COLO668 (cell line): Measurements from ENCODE around the gene LTB4R2.

Experiments used
- DNase-seq: peaks from one replicate; lab custom pipeline; 2025; ENCODE audit not compliant: unreplicated experiment; lab: John Stamatoyannopoulos, UW

Gene LTB4R2

DNA sequence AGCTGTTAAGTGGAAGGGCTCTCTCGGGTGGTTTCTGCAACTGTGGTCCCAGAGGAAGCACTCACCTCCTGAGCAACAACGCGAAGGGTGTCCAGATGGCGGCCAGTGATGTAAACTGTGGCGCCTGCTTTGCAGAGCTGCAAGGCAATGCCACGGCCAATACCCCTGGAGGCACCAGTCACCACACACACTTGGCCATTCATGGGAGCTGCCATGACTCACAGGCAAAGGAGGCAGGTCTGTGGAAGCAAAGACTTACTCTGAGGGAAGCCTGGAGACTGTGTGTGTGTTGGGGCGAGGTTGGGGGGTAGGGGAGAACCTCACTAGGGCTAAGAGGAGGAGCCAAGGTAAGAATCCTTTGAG, 11.1 kb upstream of the LTB4R2 start:
- peak; percentile 26 for DNase-seq

DNA sequence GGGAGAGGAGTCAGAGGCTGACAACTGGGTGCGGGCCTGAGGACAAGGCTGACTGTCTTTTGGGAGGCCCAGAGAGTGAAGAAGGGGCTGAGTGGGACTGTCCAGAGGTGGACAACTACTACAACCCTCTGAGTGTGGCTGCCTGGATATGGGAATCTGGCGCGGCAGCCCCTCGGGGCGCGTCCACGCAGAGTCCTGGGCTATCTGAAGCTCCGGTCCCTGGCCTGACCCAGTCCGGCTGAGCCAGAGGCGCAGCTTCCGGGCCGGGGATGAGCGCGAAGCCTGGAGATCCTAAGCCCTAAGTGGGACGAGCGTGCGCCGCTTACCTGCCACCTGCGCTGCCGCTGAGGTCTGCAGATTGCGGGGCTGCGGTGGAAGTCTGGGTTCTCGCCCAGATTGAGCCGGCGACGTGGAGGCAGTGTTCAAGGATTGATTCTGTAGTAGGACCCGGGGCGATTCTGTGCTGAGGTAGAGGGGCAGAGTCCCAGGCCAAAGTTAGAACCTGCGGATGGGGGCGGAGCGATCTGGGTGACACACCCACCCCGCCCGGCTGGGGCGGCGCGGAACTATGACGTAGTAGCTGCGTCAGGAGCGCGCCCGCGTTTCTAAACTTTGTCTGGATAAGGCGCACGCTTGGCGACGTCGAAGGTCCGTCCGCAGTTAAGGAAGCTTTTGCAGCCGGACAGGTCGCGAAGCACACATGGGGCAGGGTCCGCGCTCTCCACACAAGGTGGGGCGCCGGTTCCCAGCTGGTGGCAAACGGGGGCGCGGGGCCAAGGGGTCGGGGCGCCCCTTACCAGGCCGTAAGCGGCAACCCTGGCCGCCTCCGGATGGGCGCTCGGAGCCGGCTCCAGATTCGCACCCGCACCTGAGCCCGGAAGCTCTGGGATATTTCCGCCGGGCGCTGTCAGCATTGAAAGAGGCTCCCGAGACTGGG, 10.4 kb upstream of the LTB4R2 start, which contains the start of the genes DHRS1 and NOP9:
TSS of gene DHRS1 (minus strand) at position 526 of the 937 bp plus-strand sequence. CDS start 674 bp downstream, outside the sequence.
TSS of gene NOP9 (plus strand) at position 596 of the 937 bp plus-strand sequence. CDS start at position 701, 105 bp downstream.
- DNase-seq = peak; percentile 94

- DNase-seq = no peak
Observed at GRCh38 chr14:24300326-24300980, 9.5 kb upstream of the LTB4R2 start.

- DNase-seq = no peak
Observed at GRCh38 chr14:24304019-24304387, 5.9 kb upstream of the LTB4R2 start.

- no peak for DNase-seq
Observed at GRCh38 chr14:24307156-24307574, 2.8 kb upstream of the LTB4R2 start.

DNA sequence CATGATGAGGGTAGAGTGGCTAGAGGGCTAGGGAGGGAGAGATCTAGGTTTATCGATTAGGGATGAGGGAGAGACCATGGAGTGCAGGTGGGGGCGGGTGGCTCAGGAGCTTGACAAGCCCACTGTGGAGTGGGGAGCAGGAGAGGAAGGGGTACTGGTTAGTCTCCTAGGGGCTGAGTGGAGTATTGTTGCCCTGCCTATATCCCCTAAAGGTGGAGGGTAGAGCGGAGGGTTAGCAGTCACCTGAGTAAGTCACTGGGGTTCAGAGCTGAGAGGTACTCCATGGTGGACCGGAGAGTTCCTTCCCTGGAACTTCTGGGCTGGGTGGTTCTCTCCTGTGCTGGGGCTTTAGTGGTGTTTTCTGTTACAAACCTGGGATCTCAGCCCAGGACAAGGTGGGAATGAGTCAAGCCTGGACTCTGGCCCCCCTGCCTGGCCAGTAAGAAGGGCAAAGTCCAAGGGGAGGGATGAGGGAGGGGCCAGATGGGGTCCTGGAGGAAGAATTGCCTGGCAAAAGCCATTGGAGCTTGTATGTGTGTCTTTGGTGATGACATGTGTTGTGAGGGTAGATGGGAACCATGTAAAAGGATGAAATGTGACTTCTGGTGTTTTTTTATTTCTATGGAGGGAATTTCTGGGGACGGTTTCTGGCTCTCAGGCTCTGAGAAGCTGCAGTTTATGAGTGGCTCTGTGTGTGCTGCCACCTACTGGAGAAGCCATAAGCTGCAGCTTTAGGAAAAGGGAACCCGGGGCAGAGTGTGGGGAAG, 2.2 kb upstream of the LTB4R2 start, which contains the start of gene CIDEB:
TSS of gene CIDEB (minus strand) at position 403 of the 767 bp plus-strand sequence. CDS start at position 284, 119 bp downstream.
- DNase-seq = peak; percentile 60

DNA sequence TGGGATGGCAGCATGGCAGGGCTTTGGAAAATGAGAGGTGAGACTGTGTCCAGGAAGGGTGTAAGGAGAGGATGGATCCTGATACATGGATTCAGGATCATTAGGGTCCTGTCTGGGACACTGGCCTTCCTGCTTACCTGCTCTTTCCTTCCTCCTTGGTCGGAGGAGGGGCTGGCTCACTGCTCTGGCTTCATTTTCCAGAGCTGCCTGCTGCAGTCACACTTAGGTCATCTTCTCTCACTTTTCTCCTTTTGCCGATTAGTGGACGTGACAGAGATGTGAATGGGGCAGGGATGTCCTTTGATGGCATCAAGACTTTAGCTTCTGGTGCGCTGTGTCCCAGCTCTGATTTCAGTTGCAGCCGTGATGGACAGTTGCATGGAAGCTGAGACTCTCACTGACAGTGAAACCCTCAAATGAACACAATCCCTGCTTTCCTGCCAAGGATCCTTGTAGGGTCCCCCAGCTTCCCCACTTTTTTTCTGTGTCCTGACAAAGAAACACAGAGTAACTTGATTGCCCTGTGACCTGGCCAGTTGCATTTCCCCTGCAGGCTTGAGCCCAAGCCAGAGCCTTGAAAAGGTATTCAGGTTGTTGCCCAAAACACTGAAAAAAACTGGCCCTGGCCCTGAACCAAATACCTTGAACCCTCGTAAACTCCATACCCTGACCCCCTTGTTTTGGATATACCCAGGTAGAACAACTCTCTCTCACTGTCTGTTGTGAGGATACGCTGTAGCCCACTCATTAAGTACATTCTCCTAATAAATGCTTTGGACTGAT, 1.4 kb upstream of the LTB4R2 start:
- DNase-seq = no peak

GRCh38 chr14:24310265-24310645, 315 bp downstream of the LTB4R2 start:
- no peak for DNase-seq

DNA sequence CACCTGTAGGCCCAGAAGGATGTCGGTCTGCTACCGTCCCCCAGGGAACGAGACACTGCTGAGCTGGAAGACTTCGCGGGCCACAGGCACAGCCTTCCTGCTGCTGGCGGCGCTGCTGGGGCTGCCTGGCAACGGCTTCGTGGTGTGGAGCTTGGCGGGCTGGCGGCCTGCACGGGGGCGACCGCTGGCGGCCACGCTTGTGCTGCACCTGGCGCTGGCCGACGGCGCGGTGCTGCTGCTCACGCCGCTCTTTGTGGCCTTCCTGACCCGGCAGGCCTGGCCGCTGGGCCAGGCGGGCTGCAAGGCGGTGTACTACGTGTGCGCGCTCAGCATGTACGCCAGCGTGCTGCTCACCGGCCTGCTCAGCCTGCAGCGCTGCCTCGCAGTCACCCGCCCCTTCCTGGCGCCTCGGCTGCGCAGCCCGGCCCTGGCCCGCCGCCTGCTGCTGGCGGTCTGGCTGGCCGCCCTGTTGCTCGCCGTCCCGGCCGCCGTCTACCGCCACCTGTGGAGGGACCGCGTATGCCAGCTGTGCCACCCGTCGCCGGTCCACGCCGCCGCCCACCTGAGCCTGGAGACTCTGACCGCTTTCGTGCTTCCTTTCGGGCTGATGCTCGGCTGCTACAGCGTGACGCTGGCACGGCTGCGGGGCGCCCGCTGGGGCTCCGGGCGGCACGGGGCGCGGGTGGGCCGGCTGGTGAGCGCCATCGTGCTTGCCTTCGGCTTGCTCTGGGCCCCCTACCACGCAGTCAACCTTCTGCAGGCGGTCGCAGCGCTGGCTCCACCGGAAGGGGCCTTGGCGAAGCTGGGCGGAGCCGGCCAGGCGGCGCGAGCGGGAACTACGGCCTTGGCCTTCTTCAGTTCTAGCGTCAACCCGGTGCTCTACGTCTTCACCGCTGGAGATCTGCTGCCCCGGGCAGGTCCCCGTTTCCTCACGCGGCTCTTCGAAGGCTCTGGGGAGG, 985 bp downstream of the LTB4R2 start, which contains the start of gene LTB4R:
TSS of gene LTB4R (plus strand) at position 857 of the 959 bp plus-strand sequence. CDS start 4,150 bp downstream, outside the sequence.
- DNase-seq = peak; percentile 88

- DNase-seq = no peak
Observed at GRCh38 chr14:24311837-24312615, 2.1 kb downstream of the LTB4R2 start.

DNA sequence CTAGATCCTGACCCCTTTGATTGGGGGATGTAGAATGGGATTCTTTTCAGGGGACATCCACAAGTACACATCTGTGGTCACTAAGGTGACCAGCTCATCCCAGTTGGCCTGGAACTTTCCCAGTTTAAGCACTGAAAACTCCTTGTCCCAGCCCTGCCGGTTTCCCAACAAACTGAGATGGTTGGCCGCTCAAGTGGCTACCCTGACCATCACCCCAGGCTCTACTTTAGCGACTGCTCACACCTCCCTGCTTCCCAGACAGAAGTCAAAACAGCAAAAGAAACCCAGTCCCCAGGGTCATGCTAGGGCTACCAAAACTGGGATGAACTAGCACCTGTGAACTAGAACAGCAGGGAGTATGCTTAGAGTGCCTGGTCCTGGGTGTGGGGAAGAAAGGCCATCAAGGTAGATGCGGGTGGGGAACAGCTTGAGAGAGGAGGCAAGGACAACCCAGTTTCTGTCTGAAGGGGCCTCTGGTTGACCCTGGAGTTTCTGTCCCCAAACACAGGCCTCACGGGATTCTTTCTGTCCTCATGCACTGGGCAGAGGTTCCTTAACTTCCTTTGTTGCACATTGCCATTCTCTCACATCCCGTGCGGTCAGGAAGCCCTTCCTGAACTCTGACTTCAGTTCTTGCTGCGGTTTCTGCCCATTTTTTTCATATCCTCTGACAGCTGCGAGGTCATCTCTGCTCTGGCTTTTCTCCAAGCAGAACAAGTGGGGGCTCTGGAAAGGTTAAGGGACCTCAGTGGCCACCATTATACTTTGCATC, 3.0 kb downstream of the LTB4R2 start:
- DNase-seq = no peak

DNA sequence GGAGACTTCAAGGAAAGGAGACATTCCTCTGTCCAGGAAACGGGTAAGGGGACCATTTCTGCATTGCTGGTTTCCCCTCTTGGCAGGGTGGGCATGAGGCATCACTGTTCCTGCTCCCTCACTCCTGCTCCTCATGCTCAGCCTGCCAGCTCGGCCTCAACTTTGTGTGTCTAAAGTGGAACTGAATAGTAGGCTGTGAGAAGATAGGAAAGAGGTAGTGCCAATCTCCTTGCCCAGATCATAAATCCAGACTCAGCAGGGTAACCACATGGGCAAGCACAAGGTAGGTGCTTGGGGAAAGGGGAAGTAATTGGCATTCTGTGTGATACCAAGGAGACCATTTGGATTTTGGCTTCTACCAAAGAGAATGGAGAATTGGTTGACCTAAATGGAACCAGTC, 4.0 kb downstream of the LTB4R2 start:
- no peak for DNase-seq

GRCh38 chr14:24314377-24315193, 4.6 kb downstream of the LTB4R2 start:
- DNase-seq = no peak

GRCh38 chr14:24315243-24315806, 5.4 kb downstream of the LTB4R2 start:
- no peak for DNase-seq

DNA sequence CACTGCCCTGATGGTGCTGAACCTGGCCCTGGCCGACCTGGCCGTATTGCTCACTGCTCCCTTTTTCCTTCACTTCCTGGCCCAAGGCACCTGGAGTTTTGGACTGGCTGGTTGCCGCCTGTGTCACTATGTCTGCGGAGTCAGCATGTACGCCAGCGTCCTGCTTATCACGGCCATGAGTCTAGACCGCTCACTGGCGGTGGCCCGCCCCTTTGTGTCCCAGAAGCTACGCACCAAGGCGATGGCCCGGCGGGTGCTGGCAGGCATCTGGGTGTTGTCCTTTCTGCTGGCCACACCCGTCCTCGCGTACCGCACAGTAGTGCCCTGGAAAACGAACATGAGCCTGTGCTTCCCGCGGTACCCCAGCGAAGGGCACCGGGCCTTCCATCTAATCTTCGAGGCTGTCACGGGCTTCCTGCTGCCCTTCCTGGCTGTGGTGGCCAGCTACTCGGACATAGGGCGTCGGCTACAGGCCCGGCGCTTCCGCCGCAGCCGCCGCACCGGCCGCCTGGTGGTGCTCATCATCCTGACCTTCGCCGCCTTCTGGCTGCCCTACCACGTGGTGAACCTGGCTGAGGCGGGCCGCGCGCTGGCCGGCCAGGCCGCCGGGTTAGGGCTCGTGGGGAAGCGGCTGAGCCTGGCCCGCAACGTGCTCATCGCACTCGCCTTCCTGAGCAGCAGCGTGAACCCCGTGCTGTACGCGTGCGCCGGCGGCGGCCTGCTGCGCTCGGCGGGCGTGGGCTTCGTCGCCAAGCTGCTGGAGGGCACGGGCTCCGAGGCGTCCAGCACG, 6.1 kb downstream of the LTB4R2 start:
- DNase-seq = peak; percentile 42

GRCh38 chr14:24316597-24316950, 6.6 kb downstream of the LTB4R2 start:
- no peak for DNase-seq
